K562 (cell line): ENCODE measurements around the gene STRIP1. TPM values are rescaled to one million over a fixed set of nuclear protein-coding genes. Genes with fewer than 3 reads are reported as not detected.

Experiments used
- CHD7 ChIP-seq: fragments of 200-600 bp; sonication (generic); IDR thresholded peaks from one replicate; pipeline ENCODE4 v1.6.1; 2012; ENCODE audit warnings: mild to moderate bottlenecking, low read depth, low read length, inconsistent platforms
- polyA plus RNA-seq, 8 experiments: library from polyadenylated mRNA; depleted of rRNA in 4 of 8; stranded (reverse) in 5 of 8; unstranded in 3 of 8; fragments of >200 nt; fragmentation: Nextera tagmentation in 2 of 8; fragmentation: Illumina TruSeq in 1 of 8; extraction: Ambion mirVana in 2 of 8; extraction: Trizol in 1 of 8; gene quantifications; 2 replicates each; pipeline versions ENCODE4 v1.2.1 to v1.2.3, GENCODE V29; 2011 to 2014; ENCODE audit warnings: inconsistent platforms in 1 of 8, missing spikeins in 1 of 8
- total RNA-seq, 7 experiments: library from RNA; depleted of rRNA in 6 of 7; stranded (reverse); fragments of >200 nt in 6 of 7; fragmentation: Illumina TruSeq in 2 of 7; extraction: Trizol in 2 of 7; gene quantifications; 2 replicates each; pipeline versions ENCODE4 v1.2.1 to v1.2.3, GENCODE V29; 2011 to 2021; ENCODE audit warnings: low replicate concordance in 1 of 7

The STRIP1 gene
- total and polyA plus RNA-seq, 9 of the 15 experiments (the other 6 are each of a cell fraction or from before 2014, with no cell fraction given) = 9.9 to 42.3 (median 32.0) TPM

- TF ChIP-seq CHD7 = no peak
These were observed 46.0 kb upstream of the STRIP1 start (continued) for GRCh38 chr1:109988349-109988914.
